HepG2 (cell line): Measurements from ENCODE around the gene GNB1. TPM values are rescaled to one million over a fixed set of nuclear protein-coding genes. Genes with fewer than 3 reads are reported as not detected.

Source experiments
- ATAC-seq: fragments of 200-7000 bp; cut with Tn5 transposase; 3 replicates; pipeline ENCODE4 v1.9.1; 2020; ENCODE audit warnings: mild to moderate bottlenecking, moderate library complexity
- BruUV-seq: library from RNA; stranded (reverse); fragments of 400-500 nt; replicated peaks from 2 replicates; lab custom pipeline; 2021; lab: Mats Ljungman, UMichigan
- CTCF ChIA-PET: fragments of 300-600 bp; formaldehyde crosslinking; extraction: SDS; loops from one replicate; lab custom pipeline; 2021; ENCODE audit warnings: low total read pairs, inconsistent platforms, low intra/inter-chr PET ratio; lab: Yijun Ruan, JAX
- POLR2A ChIA-PET: fragments of 350-600 bp; sonication (Branson Sonifier 250); formaldehyde crosslinking; loops from one replicate; lab custom pipeline; 2020; ENCODE audit warnings: antibody characterized with exemption, inconsistent platforms; lab: Yijun Ruan, JAX
- DNase-seq: peaks from one replicate; pipeline ENCODE4 v3.0.0-alpha.2; 2015; ENCODE audit warnings: low spot score
- FAIRE-seq: peaks from 3 replicates; lab custom pipeline; 2011; peaks lifted over from hg19 to GRCh38; lab: Jason Lieb, UNC
- H2AFZ ChIP-seq: one replicate; pipeline ENCODE4 v1.6.1; 2011; ENCODE audit warnings: low read length, inconsistent platforms
- H3K27ac ChIP-seq: fragments of 300-600 bp; 3 replicates; pipeline ENCODE4 v1.8.0; 2011; ENCODE audit warnings: mixed run types, mild to moderate bottlenecking, mixed read lengths, low read length, inconsistent platforms; ENCODE audit not compliant: insufficient read depth; ENCODE audit errors: extremely low read length
- H3K27me3 ChIP-seq, 2 experiments: fragments of 200-600 bp in 1 of 2; 2 replicates in 1 of 2; 3 replicates in 1 of 2; pipeline versions ENCODE4 v1.6.0 to v1.8.0; 2011; ENCODE audit warnings: low read length in 2 of 2, mild to moderate bottlenecking in 2 of 2, moderate library complexity in 2 of 2, inconsistent platforms in 1 of 2; ENCODE audit not compliant: insufficient read depth in 2 of 2, control insufficient read depth in 1 of 2
- H3K36me3 ChIP-seq, 2 experiments: fragments of 200-600 bp in 1 of 2; replicated peaks in 1 of 2; 2 replicates in 1 of 2; 3 replicates in 1 of 2; pipeline versions ENCODE4 v1.5.1 to v1.8.0; 2011; ENCODE audit warnings: low read length in 2 of 2, inconsistent platforms in 1 of 2; ENCODE audit not compliant: insufficient read depth in 2 of 2, control insufficient read depth in 1 of 2
- H3K4me1 ChIP-seq: 2 replicates; pipeline ENCODE4 v1.5.1; 2012; ENCODE audit warnings: low read length, inconsistent platforms; ENCODE audit not compliant: insufficient read depth
- H3K4me2 ChIP-seq: 2 replicates; pipeline ENCODE4 v1.6.0; 2011; ENCODE audit warnings: low read depth, low read length, inconsistent platforms
- H3K4me3 ChIP-seq, 3 experiments: fragments of 200-600 bp in 1 of 3; sonication (generic), shearing (Covaris generic) in 1 of 3; replicated peaks in 1 of 3; 2 replicates each; pipeline ENCODE4 v1.5.1; 2011 to 2016; ENCODE audit warnings: low read length in 3 of 3, inconsistent platforms in 2 of 3, low read depth in 2 of 3, mild to moderate bottlenecking in 2 of 3, control low read depth in 1 of 3, mixed read lengths in 1 of 3; ENCODE audit not compliant: insufficient read depth in 1 of 3
- H3K79me2 ChIP-seq: one replicate; pipeline ENCODE4 v1.6.1; 2011; ENCODE audit warnings: low read length, inconsistent platforms; ENCODE audit not compliant: insufficient read depth
- H3K9ac ChIP-seq: 2 replicates; pipeline ENCODE4 v1.6.0; 2011; ENCODE audit warnings: mild to moderate bottlenecking, low read depth, low read length, inconsistent platforms; ENCODE audit not compliant: insufficient read depth
- H3K9me3 ChIP-seq: 2 replicates; pipeline ENCODE4 v1.5.1; 2012; ENCODE audit warnings: mild to moderate bottlenecking, low read length
- H4K20me1 ChIP-seq: 2 replicates; pipeline ENCODE4 v1.6.0; 2011; ENCODE audit warnings: inconsistent platforms, mild to moderate bottlenecking, low read length, moderate library complexity; ENCODE audit not compliant: insufficient read depth
- RFX5 ChIP-seq: IDR thresholded peaks from 2 replicates; pipeline ENCODE4 v1.6.1; 2011; ENCODE audit warnings: low read depth, low read length, improper control_type of control experiment
- TBX2 ChIP-seq: sonication (generic); formaldehyde crosslinking; IDR thresholded peaks from 2 replicates; pipeline ENCODE4 v1.5.0; 2020; ENCODE audit warnings: missing genetic modification reagents, mild to moderate bottlenecking, borderline replicate concordance
- ZNF138 ChIP-seq: sonication (generic); formaldehyde crosslinking; IDR thresholded peaks from 2 replicates; pipeline ENCODE4 v1.5.0; 2020; ENCODE audit warnings: mild to moderate bottlenecking, low read depth, missing genetic modification reagents
- ZNF275 ChIP-seq: sonication (generic); formaldehyde crosslinking; IDR thresholded peaks from 2 replicates; pipeline ENCODE4 v1.8.0; 2022; ENCODE audit warnings: missing genetic modification reagents, mild to moderate bottlenecking, inconsistent platforms, borderline replicate concordance
- WGBS: methylation state at CpG from one replicate; pipeline ENCODE4 v1.1.6; 2017; ENCODE audit warnings: low lambda C conversion rate; 5-methylcytosine and 5-hydroxymethylcytosine counted together
- in situ Hi-C: cut with HindIII; loops from 2 replicates; pipeline ENCODE4 v1.10.0; 2017; ENCODE audit warnings: low pct_unique_long_range_greater_than_20kb; ENCODE audit not compliant: extremely low pct_ligation_motif_present
- intact Hi-C: fragments of 100-400 bp; cut with micrococcal nuclease; formaldehyde crosslinking; loops from one replicate; pipeline ENCODE4 v1.10.0; 2022; ENCODE audit not compliant: unreplicated experiment
- polyA plus RNA-seq, 8 experiments: library from polyadenylated mRNA; depleted of rRNA in 3 of 8; stranded (reverse) in 7 of 8; unstranded in 1 of 8; fragments of >200 nt; fragmentation: Illumina TruSeq in 4 of 8; extraction: Trizol in 4 of 8; gene quantifications; 2 replicates each; pipeline versions ENCODE4 v1.2.1 to v1.2.3, GENCODE V29; 2011 to 2016; ENCODE audit warnings: low read depth in 4 of 8, missing spikeins in 1 of 8, mixed read lengths in 1 of 8; ENCODE audit not compliant: insufficient read depth in 1 of 8
- total RNA-seq, 5 experiments: library from RNA; depleted of rRNA; stranded (reverse); fragments of >200 nt; fragmentation: Illumina TruSeq; extraction: Trizol; gene quantifications; 2 replicates each; pipeline ENCODE4 v1.2.3, GENCODE V29; 2016; ENCODE audit warnings: low read depth in 1 of 5

The GNB1 gene
- total and polyA plus RNA-seq, 2 of the 13 experiments (the other 11 are each of a cell fraction or from before 2014, with no cell fraction given) = 66.2 to 327 TPM

- no peak for TF ChIP-seq ZNF275 (CRISPR knock-in tag)
- TF ChIP-seq RFX5 = no peak
Measured at GRCh38 chr1:1893291-1893985, 2.6 kb upstream of the GNB1 start (continued).

- Histone ChIP-seq H3K9ac (no peak overlapping the region), H3K9me3 (no peaks in the 10 kb centered on the region), H2AFZ (no peak overlapping the region), H3K79me2 (peaks cover 34% of the 10 kb centered on the region), H3K27me3 (no peaks in the 10 kb centered on the region; a peak in 1 of 5 replicates), H4K20me1 (peaks cover 21% of the 10 kb centered on the region), H3K4me2 (peak overlapping the region; percentile 96), H3K4me3 (peak overlapping the region in 1 of 3 experiments; percentile 90; a peak in 1 of 6 replicates), H3K27ac (no peak overlapping the region)
- DNase-seq = no peak
- no TSS peak for BruUV-seq
- in situ Hi-C loops = no loop called here
- no peak for ATAC-seq
- WGBS = 69% methylated on average over 7 of the region's 7 CpGs
- FAIRE-seq = no peak
- TF ChIP-seq ZNF138 (no peak), TBX2 (0 out of 2 replicates have a peak, but pooled peaks have one; percentile 2)
- TF ChIP-seq, all 625 proteins: peak for 1
- intact Hi-C loops = no loop called here
- ChIA-PET POLR2A (interaction anchor here (1.6 to 1.9 kb wide), 2 partner anchors 8 to 11 kb away, joined by 5 to 6 read pairs; no protein-coding TSS in a partner anchor), CTCF (no interaction called here)
- no peaks in the 10 kb centered on the region for H3K36me3 ChIP-seq
- peaks cover 78% of the 10 kb centered on the region for H3K4me1 ChIP-seq
Measured at GRCh38 chr1:1892763-1893120, 1.9 kb upstream of the GNB1 start.
